Body of pancreas (tissue), 4 donors: ENCODE data around the gene UBQLN1. TPM values are rescaled to one million over a fixed set of nuclear protein-coding genes. Genes with fewer than 3 reads are reported as not detected.

Experiments used
- ATAC-seq: fragments of 150-250 bp; one replicate; pipeline ENCODE4 v1.9.1; 2016
- DNase-seq, 4 donors: peaks; one replicate each; pipeline ENCODE4 v3.0.0-alpha.2; 2019
- H3K27ac ChIP-seq, 4 donors: fragments of 200-600 bp; sonication (generic); 1 replicate in 3 of 4; 2 replicates in 1 of 4; pipeline versions ENCODE4 v1.5.1 to v1.6.1; 2016 to 2019; ENCODE audit warnings: mild to moderate bottlenecking in 1 of 4, mixed read lengths in 1 of 4, moderate library complexity in 1 of 4
- H3K27me3 ChIP-seq, 2 donors: fragments of 200-600 bp; sonication (generic); one replicate each; pipeline ENCODE4 v1.6.0; 2016; ENCODE audit warnings: mild to moderate bottlenecking in 1 of 2
- H3K36me3 ChIP-seq, 2 donors: fragments of 200-600 bp; sonication (generic); replicated peaks in 1 of 2; 2 replicates each; pipeline ENCODE4 v1.5.1; 2016; ENCODE audit warnings: low read depth in 2 of 2; ENCODE audit not compliant: insufficient read depth in 1 of 2
- H3K4me1 ChIP-seq: fragments of 200-600 bp; sonication (generic); one replicate; pipeline ENCODE4 v1.6.0; 2016
- H3K4me3 ChIP-seq, 2 donors: fragments of 200-600 bp; sonication (generic); 1 replicate in 1 of 2; 2 replicates in 1 of 2; pipeline ENCODE4 v1.5.1; 2016 to 2019
- H3K9me3 ChIP-seq, 3 donors: fragments of 200-600 bp; sonication (generic); 1 replicate in 2 of 3; 2 replicates in 1 of 3; pipeline ENCODE4 v1.5.1; 2016
- CTCF ChIP-seq, 7 experiments: fragments of 450-650 bp in 4 of 7; fragments of 200-600 bp in 3 of 7; sonication (generic) in 3 of 7; IDR thresholded peaks; one replicate each; pipeline ENCODE4 v1.5.1; 2016 to 2019; ENCODE audit warnings: antibody characterized with exemption in 7 of 7
- POLR2A ChIP-seq, 3 donors: fragments of 450-650 bp; IDR thresholded peaks; one replicate each; pipeline ENCODE4 v1.6.1; 2016; ENCODE audit warnings: antibody characterized with exemption in 3 of 3, mild to moderate bottlenecking in 2 of 3
- WGBS, 2 donors: methylation state at CpG; one replicate each; pipeline ENCODE4 v1.1.5; 2017; 5-methylcytosine and 5-hydroxymethylcytosine counted together
- intact Hi-C: fragments of 100-400 bp; cut with DNase I; formaldehyde crosslinking; loops from one replicate; pipeline ENCODE4 v1.15.1; 2023
- total RNA-seq, 2 donors: library from RNA; depleted of rRNA; stranded (reverse); fragments of >200 nt; gene quantifications; one replicate each; pipeline ENCODE4 v1.1.0, GENCODE V29; 2016

The UBQLN1 gene
- total RNA-seq, 2 donors from 2014 or later, result 45.8 to 49.5 TPM

GRCh38 chr9:83698976-83699585, 8.7 kb downstream of the UBQLN1 start:
- no peak for ATAC-seq
- peaks cover 57% of the 10 kb centered on the region for H3K4me1 ChIP-seq

GRCh38 chr9:83691492-83691891, 16.3 kb downstream of the UBQLN1 start:
- WGBS, 2 donors, result 42 to 59% methylated on average over 3 of the region's 3 CpGs
- no peak overlapping the region for H3K4me3 ChIP-seq
- DNase-seq, result no peak
- H3K27ac ChIP-seq, result no peak overlapping the region
- H3K27me3 ChIP-seq, result no peaks in the 10 kb centered on the region
- no peak for TF ChIP-seq CTCF (IDR thresholded peaks at IDR 0.05)
- TF ChIP-seq POLR2A (IDR thresholded peaks at IDR 0.05), result no peak
- H3K9me3 ChIP-seq, result no peaks in the 10 kb centered on the region
- no peak for ATAC-seq
- peaks cover 52% of the 10 kb centered on the region for H3K4me1 ChIP-seq
- intact Hi-C loops, result no loop called here
- no peaks in the 10 kb centered on the region for H3K36me3 ChIP-seq

More at GRCh38 chr9:83698976-83699585, 8.7 kb downstream of the UBQLN1 start:
- no peak overlapping the region for H3K4me3 ChIP-seq
- no peak overlapping the region for H3K27ac ChIP-seq
- DNase-seq, result no peak
- H3K27me3 ChIP-seq, result no peaks in the 10 kb centered on the region
- WGBS, 2 donors, result 61 to 68% methylated on average over 4 of the region's 4 CpGs
- H3K9me3 ChIP-seq, result no peaks in the 10 kb centered on the region
- TF ChIP-seq POLR2A (IDR thresholded peaks at IDR 0.05) (no peak), CTCF (IDR thresholded peaks at IDR 0.05) (no peak)
- H3K36me3 ChIP-seq, result no peaks in the 10 kb centered on the region
- intact Hi-C loops, result no loop called here

GRCh38 chr9:83688921-83689320, 18.8 kb downstream of the UBQLN1 start:
- TF ChIP-seq CTCF (IDR thresholded peaks at IDR 0.05), result no peak
- Histone ChIP-seq H3K9me3 (no peaks in the 10 kb centered on the region), H3K36me3 (no peaks in the 10 kb centered on the region), H3K27me3 (no peaks in the 10 kb centered on the region), H3K4me3 (no peak overlapping the region), H3K4me1 (peaks cover 37% of the 10 kb centered on the region), H3K27ac (no peak overlapping the region)
- ATAC-seq (no peak), DNase-seq (no peak)
- WGBS, 2 donors, result 86 to 88% methylated on average over 3 of the region's 3 CpGs
- intact Hi-C loops, result no loop called here

- peaks cover 8 to 9% of the 10 kb centered on the region in 2 donors for H3K36me3 ChIP-seq
- 79 to 95% methylated on average over 2 of the region's 2 CpGs for WGBS, 2 donors
- intact Hi-C loops, result no loop called here
- no peak for TF ChIP-seq CTCF (IDR thresholded peaks at IDR 0.05)
- TF ChIP-seq POLR2A (IDR thresholded peaks at IDR 0.05), result no peak
- H3K27ac ChIP-seq, result no peak overlapping the region
- H3K9me3 ChIP-seq, result no peaks in the 10 kb centered on the region
- H3K4me3 ChIP-seq, result no peak overlapping the region
- no peak for ATAC-seq
- no peaks in the 10 kb centered on the region for H3K27me3 ChIP-seq
- DNase-seq, result no peak
- peaks cover 11% of the 10 kb centered on the region for H3K4me1 ChIP-seq
Observed at GRCh38 chr9:83681490-83681889, 26.3 kb downstream of the UBQLN1 start.

DNA sequence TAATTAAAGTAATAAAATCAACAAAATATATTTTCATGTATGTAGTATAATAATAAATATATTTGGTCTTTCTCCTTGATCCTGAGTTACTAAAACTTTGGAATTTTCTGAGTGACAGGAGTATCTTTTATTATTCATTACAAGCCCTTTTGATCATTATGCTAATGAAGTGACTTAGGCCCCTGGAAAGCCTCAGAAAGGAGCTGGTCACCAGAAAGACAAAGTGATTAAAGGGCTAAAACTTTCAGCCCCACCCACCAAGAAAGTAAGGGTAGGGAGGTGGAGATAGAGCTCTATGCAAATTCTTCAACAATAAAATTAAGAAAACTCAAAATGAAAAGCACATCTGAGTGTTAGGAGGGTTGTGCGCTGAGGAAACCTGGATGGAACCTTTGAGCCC, 27.5 kb downstream of the UBQLN1 start:
- Histone ChIP-seq H3K9me3 (no peaks in the 10 kb centered on the region), H3K36me3 (peaks cover 8 to 12% of the 10 kb centered on the region in 2 donors), H3K27ac (no peak overlapping the region), H3K27me3 (no peaks in the 10 kb centered on the region), H3K4me1 (peaks cover 10% of the 10 kb centered on the region), H3K4me3 (no peak overlapping the region)
- intact Hi-C loops, result no loop called here
- ATAC-seq (no peak), DNase-seq (no peak)
- WGBS, 2 donors, result 100% methylated on average over 1 of the region's 1 CpG
- TF ChIP-seq CTCF (IDR thresholded peaks at IDR 0.05), result no peak
- TF ChIP-seq POLR2A (IDR thresholded peaks at IDR 0.05), result no peak
